T-helper 2 cell treated with Interferon-gamma antibody and Interleukin-4, amounts not matched to agents 5 μg/mL and 100 μg/mL, for 36 hours (primary cell): ENCODE measurements around the gene NID1.
"Not testable (repeated sequence)": the region's sequence is repeated elsewhere in the genome, so short reads cannot be mapped to it uniquely, and the experiment has no call there.

Experiments used
- DNase-seq: peaks from one replicate; pipeline ENCODE4 v3.0.0; 2021; ENCODE audit warnings: low spot score
- H3K27ac Mint-ChIP-seq: one replicate; pipeline ENCODE4 v1.8.0; 2021; ENCODE audit warnings: mild to moderate bottlenecking, mixed read lengths
- H3K27me3 Mint-ChIP-seq: one replicate; pipeline ENCODE4 v1.8.0; 2021; ENCODE audit warnings: low read depth, mixed read lengths
- H3K36me3 Mint-ChIP-seq: one replicate; pipeline ENCODE4 v1.8.0; 2021; ENCODE audit warnings: low read depth, mixed read lengths
- H3K4me1 Mint-ChIP-seq: one replicate; pipeline ENCODE4 v1.8.0; 2021; ENCODE audit warnings: low read depth, mixed read lengths
- H3K4me3 Mint-ChIP-seq: one replicate; pipeline ENCODE4 v1.8.0; 2022; ENCODE audit warnings: mild to moderate bottlenecking, moderate library complexity, mixed read lengths
- H3K9me3 Mint-ChIP-seq: one replicate; pipeline ENCODE4 v1.8.0; 2021; ENCODE audit warnings: mixed read lengths

Gene NID1

GRCh38 chr1:235974616-235975015 lies 90.3 kb downstream of the NID1 start:
- peaks cover 13% of the 10 kb centered on the region for H3K4me1 Mint-ChIP-seq
- H3K4me3 Mint-ChIP-seq = no peak overlapping the region
- H3K9me3 Mint-ChIP-seq = no peaks in the 10 kb centered on the region
- no peak overlapping the region for H3K27ac Mint-ChIP-seq
- no peaks in the 10 kb centered on the region for H3K36me3 Mint-ChIP-seq
- H3K27me3 Mint-ChIP-seq = peaks cover 14% of the 10 kb centered on the region
- DNase-seq = no peak

- peak overlapping the region; percentile 76 for H3K4me3 Mint-ChIP-seq
- peaks cover 14% of the 10 kb centered on the region for H3K27me3 Mint-ChIP-seq
- H3K4me1 Mint-ChIP-seq = peaks cover 14% of the 10 kb centered on the region
- H3K27ac Mint-ChIP-seq, H3K9me3 Mint-ChIP-seq, H3K36me3 Mint-ChIP-seq, DNase-seq: not testable (repeated sequence)
These were observed 92.2 kb downstream of the NID1 start for GRCh38 chr1:235972691-235973090.

GRCh38 chr1:235972311-235972689 lies 92.6 kb downstream of the NID1 start:
- H3K9me3 Mint-ChIP-seq = no peaks in the 10 kb centered on the region
- H3K27me3 Mint-ChIP-seq = peaks cover 14% of the 10 kb centered on the region
- peaks cover 14% of the 10 kb centered on the region for H3K4me1 Mint-ChIP-seq
- no peaks in the 10 kb centered on the region for H3K36me3 Mint-ChIP-seq
- H3K27ac Mint-ChIP-seq = peak overlapping the region; percentile 59
- peak overlapping the region; percentile 76 for H3K4me3 Mint-ChIP-seq
- no peak for DNase-seq

- peaks cover 16% of the 10 kb centered on the region for H3K4me1 Mint-ChIP-seq
- H3K27me3 Mint-ChIP-seq = peaks cover 12% of the 10 kb centered on the region
- H3K36me3 Mint-ChIP-seq = no peaks in the 10 kb centered on the region
- peak overlapping the region; percentile 76 for H3K4me3 Mint-ChIP-seq
- H3K27ac Mint-ChIP-seq = peak overlapping the region; percentile 59
- peak; percentile 82 for DNase-seq
- H3K9me3 Mint-ChIP-seq = no peaks in the 10 kb centered on the region
These were observed 93.1 kb downstream of the NID1 start for GRCh38 chr1:235971571-235972310.

- peaks cover 10% of the 10 kb centered on the region for H3K27me3 Mint-ChIP-seq
- no peaks in the 10 kb centered on the region for H3K9me3 Mint-ChIP-seq
- H3K4me3 Mint-ChIP-seq = no peak overlapping the region
- no peaks in the 10 kb centered on the region for H3K36me3 Mint-ChIP-seq
- peaks cover 20% of the 10 kb centered on the region for H3K4me1 Mint-ChIP-seq
- DNase-seq = no peak
- H3K27ac Mint-ChIP-seq = no peak overlapping the region
These were observed 93.9 kb downstream of the NID1 start for GRCh38 chr1:235971020-235971419.

GRCh38 chr1:235968831-235969230 lies 96.1 kb downstream of the NID1 start:
- no peak overlapping the region for H3K27ac Mint-ChIP-seq
- H3K9me3 Mint-ChIP-seq = peaks cover 5% of the 10 kb centered on the region
- H3K27me3 Mint-ChIP-seq = peaks cover 9% of the 10 kb centered on the region

GRCh38 chr1:235966134-235966533 lies 98.8 kb downstream of the NID1 start:
- DNase-seq, H3K9me3 Mint-ChIP-seq, H3K4me3 Mint-ChIP-seq, H3K36me3 Mint-ChIP-seq, H3K27ac Mint-ChIP-seq: not testable (repeated sequence)
- H3K27me3 Mint-ChIP-seq = peaks cover 12% of the 10 kb centered on the region
- peaks cover 16% of the 10 kb centered on the region for H3K4me1 Mint-ChIP-seq

More at GRCh38 chr1:235968831-235969230, 96.1 kb downstream of the NID1 start:
- peaks cover 29% of the 10 kb centered on the region for H3K4me1 Mint-ChIP-seq
- H3K4me3 Mint-ChIP-seq = no peak overlapping the region
- no peak for DNase-seq
- no peaks in the 10 kb centered on the region for H3K36me3 Mint-ChIP-seq

GRCh38 chr1:235960809-235961208 lies 104.1 kb downstream of the NID1 start:
- DNase-seq = no peak
- Mint-ChIP-seq H3K36me3 (no peaks in the 10 kb centered on the region), H3K4me1 (peaks cover 10% of the 10 kb centered on the region), H3K27me3 (peaks cover 12% of the 10 kb centered on the region), H3K27ac (no peak overlapping the region), H3K4me3 (no peak overlapping the region), H3K9me3 (peaks cover 5% of the 10 kb centered on the region)

- no peaks in the 10 kb centered on the region for H3K36me3 Mint-ChIP-seq
- DNase-seq = no peak
- H3K27ac Mint-ChIP-seq = no peak overlapping the region
- no peaks in the 10 kb centered on the region for H3K9me3 Mint-ChIP-seq
- H3K4me3 Mint-ChIP-seq = no peak overlapping the region
- H3K27me3 Mint-ChIP-seq = peaks cover 3% of the 10 kb centered on the region
- peaks cover 24% of the 10 kb centered on the region for H3K4me1 Mint-ChIP-seq
These were observed 106.9 kb downstream of the NID1 start for GRCh38 chr1:235958021-235958420.

GRCh38 chr1:235955777-235956176 lies 109.1 kb downstream of the NID1 start:
- Mint-ChIP-seq H3K36me3 (no peaks in the 10 kb centered on the region), H3K4me1 (peaks cover 28% of the 10 kb centered on the region), H3K27ac (no peak overlapping the region), H3K27me3 (no peaks in the 10 kb centered on the region), H3K4me3 (no peak overlapping the region), H3K9me3 (no peaks in the 10 kb centered on the region)
- DNase-seq = no peak

GRCh38 chr1:235954306-235955283 lies 110.3 kb downstream of the NID1 start:
- peak; percentile 21 for DNase-seq
- no peaks in the 10 kb centered on the region for H3K9me3 Mint-ChIP-seq
- H3K4me1 Mint-ChIP-seq = peaks cover 28% of the 10 kb centered on the region
- H3K4me3 Mint-ChIP-seq = peak overlapping the region; percentile 12
- H3K27ac Mint-ChIP-seq = no peak overlapping the region
- H3K27me3 Mint-ChIP-seq = no peaks in the 10 kb centered on the region
- no peaks in the 10 kb centered on the region for H3K36me3 Mint-ChIP-seq

GRCh38 chr1:235953801-235954200 lies 111.1 kb downstream of the NID1 start:
- Mint-ChIP-seq H3K27me3 (no peaks in the 10 kb centered on the region), H3K4me3 (no peak overlapping the region), H3K36me3 (no peaks in the 10 kb centered on the region), H3K4me1 (peaks cover 28% of the 10 kb centered on the region), H3K9me3 (no peaks in the 10 kb centered on the region), H3K27ac (no peak overlapping the region)
- no peak for DNase-seq

GRCh38 chr1:235952950-235953615 lies 111.8 kb downstream of the NID1 start:
- H3K9me3 Mint-ChIP-seq = no peaks in the 10 kb centered on the region
- H3K4me3 Mint-ChIP-seq = no peak overlapping the region
- H3K27me3 Mint-ChIP-seq = no peaks in the 10 kb centered on the region
- no peaks in the 10 kb centered on the region for H3K36me3 Mint-ChIP-seq
- peak overlapping the region; percentile 1 for H3K27ac Mint-ChIP-seq
- peak; percentile 60 for DNase-seq
- peaks cover 28% of the 10 kb centered on the region for H3K4me1 Mint-ChIP-seq

GRCh38 chr1:235951661-235952060 lies 113.2 kb downstream of the NID1 start:
- no peak overlapping the region for H3K4me3 Mint-ChIP-seq
- H3K36me3 Mint-ChIP-seq = no peaks in the 10 kb centered on the region

More at GRCh38 chr1:235951661-235952060, 113.2 kb downstream of the NID1 start:
- no peaks in the 10 kb centered on the region for H3K9me3 Mint-ChIP-seq
- H3K27ac Mint-ChIP-seq = no peak overlapping the region
- DNase-seq = no peak
- peaks cover 28% of the 10 kb centered on the region for H3K4me1 Mint-ChIP-seq
- no peaks in the 10 kb centered on the region for H3K27me3 Mint-ChIP-seq
